ENCODE data around the gene ATP2A1. TPM values are rescaled to one million over a fixed set of nuclear protein-coding genes. Genes with fewer than 3 reads are reported as not detected.

ATP2A1 gene
- total and polyA plus RNA-seq, 12 donors: 0.05 to 1.2 (median 0.88) TPM; not detected in 1

- H3K9me3 ChIP-seq (replicated peaks in 1 of 3): no peaks in the 10 kb centered on the region
- 74 to 91% (median 85%) methylated on average over 4 of the region's 4 CpGs for WGBS, 4 donors
- peak overlapping the region in 2 of 5 donors; percentile 14 to 54 for H3K27ac ChIP-seq
- H3K36me3 ChIP-seq (replicated peaks in 1 of 2): no peaks in the 10 kb centered on the region
- no peak for TF ChIP-seq CTCF (IDR thresholded peaks at IDR 0.05)
- no peak for TF ChIP-seq POLR2A (IDR thresholded peaks at IDR 0.05)
- intact Hi-C loops (cut with DNase I): no loop called here
- no peak for DNase-seq
- no peaks in the 10 kb centered on the region for H3K27me3 ChIP-seq
- no peak overlapping the region for H3K4me3 ChIP-seq
- peaks cover 7 to 8% of the 10 kb centered on the region in 2 donors for H3K4me1 ChIP-seq (replicated peaks in 1 of 2)
Observed at GRCh38 chr16:28859326-28859725, 19.0 kb upstream of the ATP2A1 start.

GRCh38 chr16:28863929-28864793 lies 14.1 kb upstream of the ATP2A1 start:
- TF ChIP-seq POLR2A (IDR thresholded peaks at IDR 0.05) (no peak), CTCF (IDR thresholded peaks at IDR 0.05) (no peak)
- Histone ChIP-seq H3K27ac (peak overlapping the region; percentile 55 to 95 (median 89)), H3K36me3 (replicated peaks in 1 of 2) (peaks cover 0 to 24% of the 10 kb centered on the region in 2 donors), H3K9me3 (replicated peaks in 1 of 3) (no peaks in the 10 kb centered on the region), H3K4me3 (peak overlapping the region; percentile 59 to 97 (median 91)), H3K27me3 (no peaks in the 10 kb centered on the region), H3K4me1 (replicated peaks in 1 of 2) (peaks cover 12 to 18% of the 10 kb centered on the region in 2 donors)
- peak in 6 of 7 donors; percentile 51 to 67 (median 60) for DNase-seq
- intact Hi-C loops (cut with DNase I): no loop called here
- WGBS, 4 donors: 3 to 18% (median 4%) methylated on average over 7 to 42 of the region's 42 CpGs

GRCh38 chr16:28865001-28865688 lies 13.1 kb upstream of the ATP2A1 start:
- WGBS, 4 donors: 87 to 89% (median 88%) methylated on average over 7 to 12 of the region's 12 CpGs

More at GRCh38 chr16:28865001-28865688, 13.1 kb upstream of the ATP2A1 start:
- no peak for DNase-seq
- Histone ChIP-seq H3K4me1 (replicated peaks in 1 of 2) (peaks cover 12 to 18% of the 10 kb centered on the region in 2 donors), H3K27me3 (no peaks in the 10 kb centered on the region), H3K4me3 (peak overlapping the region in 1 of 4 donors; percentile 85), H3K36me3 (replicated peaks in 1 of 2) (peaks cover 0 to 34% of the 10 kb centered on the region in 2 donors), H3K9me3 (replicated peaks in 1 of 3) (no peaks in the 10 kb centered on the region), H3K27ac (peak overlapping the region in 1 of 5 donors; percentile 93)
- intact Hi-C loops (cut with DNase I): loop anchor here in 1 of 2 donors (5.0 kb wide), 1 partner anchor 67 kb away; the partner anchor contains the start of gene CD19
- no peak for TF ChIP-seq POLR2A (IDR thresholded peaks at IDR 0.05)
- no peak for TF ChIP-seq CTCF (IDR thresholded peaks at IDR 0.05)

All from adrenal gland (tissue), 12 donors.